ENCODE results near the gene CAMK2N2. TPM values are rescaled to one million over a fixed set of nuclear protein-coding genes. Genes with fewer than 3 reads are reported as not detected.

CAMK2N2 gene
- total and polyA plus RNA-seq, 9 of the 15 experiments (the other 6 are each of a cell fraction or from before 2014, with no cell fraction given) = 0.08 to 0.22 (median 0.11) TPM; not detected in 5

- Histone ChIP-seq H3K9me3 (replicated peaks; ENCODE audit: control insufficient read depth, insufficient read depth, low read depth, low read length) (no peaks in the 10 kb centered on the region), H3K9me1 (ENCODE audit: control insufficient read depth, insufficient read depth, low read length) (no peaks in the 10 kb centered on the region), H3K36me3 (ENCODE audit: control insufficient read depth, insufficient read depth, low read length) (peaks cover 44% of the 10 kb centered on the region), H3K4me2 (ENCODE audit: insufficient read depth, low read length) (no peak overlapping the region), H2AFZ (ENCODE audit: low read depth, low read length) (no peak overlapping the region), H3K4me3 (no peak overlapping the region), H3K27me3 (ENCODE audit: control insufficient read depth in 2 of 2, insufficient read depth in 2 of 2, low read length in 2 of 2) (peaks cover 0 to 8% of the 10 kb centered on the region in 2 experiments; a peak in 1 of 5 replicates), H3K9ac (ENCODE audit: insufficient read depth in 1 of 2, low read depth in 2 of 2, low read length in 2 of 2) (no peak overlapping the region), H3K79me2 (ENCODE audit: control insufficient read depth, insufficient read depth, low read length) (peaks cover under 1% of the 10 kb centered on the region; the same call in 2 of the 3 replicates), H3K27ac (ENCODE audit: extremely low read depth, low read depth, low read length) (no peak overlapping the region), H3K4me1 (replicated peaks in 1 of 2; ENCODE audit: control insufficient read depth in 2 of 2, insufficient read depth in 2 of 2, low read length in 2 of 2) (peaks cover 0 to 19% of the 10 kb centered on the region in 2 experiments; a peak in 3 of 5 replicates), H4K20me1 (replicated peaks; ENCODE audit: control insufficient read depth, insufficient read depth, low read length) (peaks cover 27% of the 10 kb centered on the region)
- BruUV-seq (replicated peaks) = no TSS peak
- CTCF ChIA-PET (ENCODE audit: low intra/inter-chr PET ratio) = interaction anchor here (2.2 kb wide), 1 partner anchor 346 kb away, joined by 17 read pairs; no protein-coding TSS in a partner anchor
- DNase-seq (ENCODE audit: extremely low read depth in 1 of 4, low spot score in 3 of 4) = no peak
- POLR2A ChIA-PET = interaction anchor here (0.6 to 1.1 kb wide), 4 partner anchors 307 to 1309 kb away, joined by 3 to 4 read pairs (median 3); no protein-coding TSS in a partner anchor
- intact Hi-C loops (cut with micrococcal nuclease) = loop anchor here (5.0 to 10.0 kb wide), 2 partner anchors 95 to 197 kb away; no protein-coding TSS in a partner anchor
- 74% methylated on average over 5 of the region's 5 CpGs for WGBS (ENCODE audit: insufficient coverage, low coverage, missing lambda C conversion rate)
- no peak for ATAC-seq
- in situ Hi-C loops (cut with MboI) = loop anchor here (10.0 kb wide), 1 partner anchor 227 kb away; the partner anchor contains the start of gene ABCC5
- no peak for TF ChIP-seq MECOM (CRISPR knock-in tag; IDR thresholded peaks at IDR 0.05)
- no peak for TF ChIP-seq WHSC1 (IDR thresholded peaks at IDR 0.05; ENCODE audit: low read length)
- TF ChIP-seq, protein P1, sequence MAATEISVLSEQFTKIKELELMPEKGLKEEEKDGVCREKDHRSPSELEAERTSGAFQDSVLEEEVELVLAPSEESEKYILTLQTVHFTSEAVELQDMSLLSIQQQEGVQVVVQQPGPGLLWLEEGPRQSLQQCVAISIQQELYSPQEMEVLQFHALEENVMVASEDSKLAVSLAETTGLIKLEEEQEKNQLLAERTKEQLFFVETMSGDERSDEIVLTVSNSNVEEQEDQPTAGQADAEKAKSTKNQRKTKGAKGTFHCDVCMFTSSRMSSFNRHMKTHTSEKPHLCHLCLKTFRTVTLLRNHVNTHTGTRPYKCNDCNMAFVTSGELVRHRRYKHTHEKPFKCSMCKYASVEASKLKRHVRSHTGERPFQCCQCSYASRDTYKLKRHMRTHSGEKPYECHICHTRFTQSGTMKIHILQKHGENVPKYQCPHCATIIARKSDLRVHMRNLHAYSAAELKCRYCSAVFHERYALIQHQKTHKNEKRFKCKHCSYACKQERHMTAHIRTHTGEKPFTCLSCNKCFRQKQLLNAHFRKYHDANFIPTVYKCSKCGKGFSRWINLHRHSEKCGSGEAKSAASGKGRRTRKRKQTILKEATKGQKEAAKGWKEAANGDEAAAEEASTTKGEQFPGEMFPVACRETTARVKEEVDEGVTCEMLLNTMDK (IDR thresholded peaks at IDR 0.05; ENCODE audit: borderline replicate concordance, insufficient read depth, low read depth, low read length, poor library complexity, severe bottlenecking) = no peak
- TF ChIP-seq PHF8 (IDR thresholded peaks at IDR 0.05; ENCODE audit: borderline replicate concordance, low read length) = no peak
- TF ChIP-seq HMG20A (CRISPR knock-in tag; conservative IDR thresholded peaks at IDR 0.05) = no peak
- TF ChIP-seq ZNF354B (CRISPR knock-in tag; IDR thresholded peaks at IDR 0.05) = no peak
- no peak for TF ChIP-seq KAT8 (IDR thresholded peaks at IDR 0.05; ENCODE audit: low read depth)
- TF ChIP-seq SIN3B (IDR thresholded peaks at IDR 0.05; ENCODE audit: low read depth) = no peak
- TF ChIP-seq CREB5 (CRISPR knock-in tag; IDR thresholded peaks at IDR 0.05) = no peak
- no peak for TF ChIP-seq ZNF324 (CRISPR knock-in tag; IDR thresholded peaks at IDR 0.05)
- TF ChIP-seq, protein P2, sequence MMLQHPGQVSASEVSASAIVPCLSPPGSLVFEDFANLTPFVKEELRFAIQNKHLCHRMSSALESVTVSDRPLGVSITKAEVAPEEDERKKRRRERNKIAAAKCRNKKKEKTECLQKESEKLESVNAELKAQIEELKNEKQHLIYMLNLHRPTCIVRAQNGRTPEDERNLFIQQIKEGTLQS (IDR thresholded peaks at IDR 0.05) = no peak
- TF ChIP-seq, protein P2 (CRISPR knock-in tag; conservative IDR thresholded peaks at IDR 0.05) = no peak
- no peak for TF ChIP-seq MEIS2 (IDR thresholded peaks at IDR 0.05; ENCODE audit: partially characterized antibody)
- TF ChIP-seq HES1 (IDR thresholded peaks at IDR 0.05; ENCODE audit: low read depth) = no peak
- TF ChIP-seq ZNF121 (CRISPR knock-in tag; conservative IDR thresholded peaks at IDR 0.05) = no peak
- TF ChIP-seq, protein P3, sequence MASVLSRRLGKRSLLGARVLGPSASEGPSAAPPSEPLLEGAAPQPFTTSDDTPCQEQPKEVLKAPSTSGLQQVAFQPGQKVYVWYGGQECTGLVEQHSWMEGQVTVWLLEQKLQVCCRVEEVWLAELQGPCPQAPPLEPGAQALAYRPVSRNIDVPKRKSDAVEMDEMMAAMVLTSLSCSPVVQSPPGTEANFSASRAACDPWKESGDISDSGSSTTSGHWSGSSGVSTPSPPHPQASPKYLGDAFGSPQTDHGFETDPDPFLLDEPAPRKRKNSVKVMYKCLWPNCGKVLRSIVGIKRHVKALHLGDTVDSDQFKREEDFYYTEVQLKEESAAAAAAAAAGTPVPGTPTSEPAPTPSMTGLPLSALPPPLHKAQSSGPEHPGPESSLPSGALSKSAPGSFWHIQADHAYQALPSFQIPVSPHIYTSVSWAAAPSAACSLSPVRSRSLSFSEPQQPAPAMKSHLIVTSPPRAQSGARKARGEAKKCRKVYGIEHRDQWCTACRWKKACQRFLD (CRISPR knock-in tag; IDR thresholded peaks at IDR 0.05) = no peak
- FAIRE-seq = no peak
Measured at GRCh38 chr3:184242297-184242685, 19.1 kb downstream of the CAMK2N2 start.

All from K562 (cell line).